WTC11 (cell line): Measurements from ENCODE around the gene PLXNC1. TPM values are rescaled to one million over a fixed set of nuclear protein-coding genes. Genes with fewer than 3 reads are reported as not detected.

ENCODE experiments used
- ATAC-seq: fragments of 200-7000 bp; cut with Tn5 transposase; 2 replicates; pipeline ENCODE4 v1.10.0; 2021; ENCODE audit warnings: mild to moderate bottlenecking, moderate library complexity
- CTCF ChIA-PET: fragments of 300-600 bp; sonication (Branson Sonifier 250); formaldehyde crosslinking; loops from one replicate; lab custom pipeline; 2021; ENCODE audit warnings: antibody characterized with exemption; lab: Charles Lee
- POLR2A ChIA-PET: fragments of 350-600 bp; sonication (Branson Sonifier 250); formaldehyde crosslinking; loops from one replicate; lab custom pipeline; 2021; ENCODE audit warnings: antibody characterized with exemption; lab: Charles Lee
- DNase-seq: peaks from one replicate; pipeline ENCODE4 v3.0.0; 2021; ENCODE audit warnings: low spot score
- H3K27ac Mint-ChIP-seq: 2 replicates; pipeline ENCODE4 v1.8.0; 2021; ENCODE audit warnings: mixed read lengths
- H3K27me3 Mint-ChIP-seq: 2 replicates; pipeline ENCODE4 v1.8.0; 2021; ENCODE audit warnings: low read depth, mild to moderate bottlenecking, moderate library complexity, mixed read lengths
- H3K36me3 Mint-ChIP-seq: 2 replicates; pipeline ENCODE4 v1.8.0; 2021; ENCODE audit warnings: mixed read lengths
- H3K4me1 Mint-ChIP-seq: 2 replicates; pipeline ENCODE4 v1.8.0; 2022; ENCODE audit warnings: mixed read lengths
- H3K4me3 Mint-ChIP-seq: 2 replicates; pipeline ENCODE4 v1.8.0; 2021; ENCODE audit warnings: mild to moderate bottlenecking, moderate library complexity, mixed read lengths
- H3K9me3 Mint-ChIP-seq: 2 replicates; pipeline ENCODE4 v1.8.0; 2021; ENCODE audit warnings: mixed read lengths
- AR ChIP-seq: fragments of 250-450 bp; sonication (Bioruptor Pico); IDR thresholded peaks from 2 replicates; pipeline ENCODE4 v1.9.0; 2021; ENCODE audit warnings: mild to moderate bottlenecking
- ARID4B ChIP-seq: sonication (generic); formaldehyde crosslinking; IDR thresholded peaks from 2 replicates; pipeline ENCODE4 v1.8.0; 2023; ENCODE audit warnings: missing genetic modification reagents, mild to moderate bottlenecking, borderline replicate concordance
- CBFB ChIP-seq: sonication (generic); formaldehyde crosslinking; IDR thresholded peaks from 2 replicates; pipeline ENCODE4 v1.8.1; 2022; ENCODE audit warnings: mild to moderate bottlenecking, low read depth, missing genetic modification reagents
- ELF4 ChIP-seq: sonication (generic); formaldehyde crosslinking; IDR thresholded peaks from 2 replicates; pipeline ENCODE4 v1.8.1; 2022; ENCODE audit warnings: low read depth, mild to moderate bottlenecking, moderate library complexity, missing genetic modification reagents
- FOXP1 ChIP-seq: sonication (generic); formaldehyde crosslinking; IDR thresholded peaks from 2 replicates; pipeline ENCODE4 v1.8.0; 2022; ENCODE audit warnings: missing genetic modification reagents, mild to moderate bottlenecking, moderate library complexity, borderline replicate concordance
- FOXP4 ChIP-seq: sonication (generic); formaldehyde crosslinking; IDR thresholded peaks from 2 replicates; pipeline ENCODE4 v1.8.0; 2022; ENCODE audit warnings: mild to moderate bottlenecking, missing genetic modification reagents
- GTF2I ChIP-seq: fragments of 250-450 bp; sonication (Bioruptor Pico); conservative IDR thresholded peaks from 2 replicates; pipeline ENCODE4 v1.4.0; 2021; ENCODE audit warnings: mild to moderate bottlenecking
- IRF2 ChIP-seq: sonication (generic); formaldehyde crosslinking; IDR thresholded peaks from 2 replicates; pipeline ENCODE4 v1.8.0; 2022; ENCODE audit warnings: low read depth, missing genetic modification reagents, borderline replicate concordance
- NFYB ChIP-seq: sonication (generic); formaldehyde crosslinking; conservative IDR thresholded peaks from 2 replicates; pipeline ENCODE4 v1.8.0; 2022; ENCODE audit warnings: low read depth, missing genetic modification reagents
- SMAD4 ChIP-seq: sonication (generic); formaldehyde crosslinking; IDR thresholded peaks from 2 replicates; pipeline ENCODE4 v1.8.0; 2022; ENCODE audit warnings: mild to moderate bottlenecking, missing genetic modification reagents
- SOX15 ChIP-seq: fragments of 250-450 bp; sonication (Bioruptor Pico); IDR thresholded peaks from 2 replicates; pipeline ENCODE4 v1.9.0; 2021; ENCODE audit warnings: mild to moderate bottlenecking
- TEAD1 ChIP-seq: sonication (generic); formaldehyde crosslinking; IDR thresholded peaks from 2 replicates; pipeline ENCODE4 v1.8.0; 2022; ENCODE audit warnings: mild to moderate bottlenecking, missing genetic modification reagents
- ZBTB43 ChIP-seq: sonication (generic); formaldehyde crosslinking; IDR thresholded peaks from 2 replicates; pipeline ENCODE4 v1.8.1; 2023; ENCODE audit warnings: mild to moderate bottlenecking, missing genetic modification reagents
- ZNF121 ChIP-seq: sonication (generic); formaldehyde crosslinking; IDR thresholded peaks from 2 replicates; pipeline ENCODE4 v1.8.0; 2023; ENCODE audit warnings: missing genetic modification reagents
- ZNF138 ChIP-seq: sonication (generic); formaldehyde crosslinking; conservative IDR thresholded peaks from 2 replicates; pipeline ENCODE4 v1.8.1; 2022; ENCODE audit warnings: mild to moderate bottlenecking, moderate library complexity, missing genetic modification reagents
- ZNF232 ChIP-seq: sonication (generic); formaldehyde crosslinking; IDR thresholded peaks from 2 replicates; pipeline ENCODE4 v1.8.0; 2022; ENCODE audit warnings: mild to moderate bottlenecking, missing genetic modification reagents
- ZNF281 ChIP-seq: sonication (generic); formaldehyde crosslinking; IDR thresholded peaks from 2 replicates; pipeline ENCODE4 v1.8.0; 2023; ENCODE audit warnings: mild to moderate bottlenecking, missing genetic modification reagents
- ZNF532 ChIP-seq: fragments of 250-450 bp; sonication (Bioruptor Pico); IDR thresholded peaks from 2 replicates; pipeline ENCODE4 v1.9.0; 2021; ENCODE audit warnings: mild to moderate bottlenecking, borderline replicate concordance
- total RNA-seq: library from RNA; stranded (reverse); gene quantifications from 3 replicates; pipeline ENCODE4 v1.2.3, GENCODE V29; 2021

PLXNC1 gene
- total RNA-seq, 1 experiment from 2014 or later = 3.1 TPM

- TF ChIP-seq AR (CRISPR knock-in tag) = no peak
- no peak for TF ChIP-seq ZNF232
- TF ChIP-seq NFYB (CRISPR knock-in tag) = no peak
- TF ChIP-seq, all 79 proteins: peak for 0
Measured at GRCh38 chr12:94247246-94247645, 98.9 kb downstream of the PLXNC1 start (continued).

- H3K9me3 Mint-ChIP-seq = no peaks in the 10 kb centered on the region
- DNase-seq = no peak
- POLR2A ChIA-PET = no interaction called here
- no peaks in the 10 kb centered on the region for H3K36me3 Mint-ChIP-seq
- H3K27ac Mint-ChIP-seq = no peak overlapping the region
- CTCF ChIA-PET = no interaction called here
- peaks cover 16% of the 10 kb centered on the region for H3K4me1 Mint-ChIP-seq
- TF ChIP-seq SMAD4 (CRISPR knock-in tag) (no peak), ELF4 (no peak), ARID4B (CRISPR knock-in tag) (no peak), GTF2I (CRISPR knock-in tag) (no peak), ZNF121 (CRISPR knock-in tag) (no peak), TEAD1 (CRISPR knock-in tag) (no peak), ZNF232 (no peak), ZBTB43 (no peak), FOXP4 (CRISPR knock-in tag) (no peak), ZNF532 (CRISPR knock-in tag) (no peak), FOXP1 (CRISPR knock-in tag) (no peak), IRF2 (CRISPR knock-in tag) (no peak), CBFB (CRISPR knock-in tag) (no peak), ZNF138 (no peak), SOX15 (CRISPR knock-in tag) (no peak), ZNF281 (CRISPR knock-in tag) (no peak)
- TF ChIP-seq, all 79 proteins: peak for 0
- Mint-ChIP-seq H3K4me3 (no peak overlapping the region), H3K27me3 (no peaks in the 10 kb centered on the region)
- ATAC-seq = no peak
Measured at GRCh38 chr12:94248582-94248981, 100.2 kb downstream of the PLXNC1 start.
